GM18499 (cell line): ENCODE measurements around the gene HNRNPL.

Experiments
- ATAC-seq: cut with Tn5 transposase; IDR thresholded peaks from one replicate; pipeline ENCODE4 v1.9.1; 2021; ENCODE audit warnings: moderate number of reproducible peaks; ENCODE audit not compliant: insufficient read depth, unreplicated experiment

The HNRNPL gene

DNA sequence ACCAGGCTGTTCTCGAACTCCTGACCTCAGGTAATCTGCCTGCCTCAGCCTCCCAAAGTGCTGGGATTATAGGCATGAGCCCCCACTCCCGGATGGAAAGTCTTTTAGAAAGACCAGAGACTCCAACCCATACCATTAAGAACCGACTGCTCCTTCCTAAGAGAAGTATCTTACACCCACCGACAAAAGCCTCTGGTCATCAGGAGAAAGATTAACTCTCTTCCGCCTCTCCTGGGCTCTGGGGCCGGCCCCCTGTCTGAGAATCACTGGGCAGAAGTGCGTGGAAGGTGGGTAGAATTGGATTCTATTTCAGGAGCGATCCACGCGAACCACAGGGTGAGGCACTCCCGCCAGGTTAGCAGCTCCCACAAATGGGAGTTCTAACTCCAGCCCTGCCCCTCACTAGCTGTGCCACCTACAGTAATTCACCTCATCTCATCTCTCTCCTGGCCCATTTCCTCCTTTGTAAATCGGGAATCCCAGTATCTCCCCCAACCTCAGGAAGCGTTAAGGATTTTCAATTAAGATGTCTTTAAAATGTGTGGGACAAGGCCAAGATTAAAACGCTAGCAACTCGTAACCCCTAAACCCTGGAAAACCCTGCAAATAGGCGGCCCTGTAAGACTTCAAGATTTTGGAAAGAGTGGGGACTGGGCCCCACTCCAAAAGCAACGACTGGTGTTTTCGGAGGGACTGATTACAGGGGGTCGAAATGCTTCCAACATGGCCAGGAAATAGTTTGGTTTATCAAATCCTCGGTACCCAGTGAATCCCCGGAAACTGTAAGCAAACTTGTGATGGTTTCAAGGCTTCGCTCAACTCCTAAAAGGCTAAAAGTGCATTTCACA is 1.3 kb downstream of the HNRNPL start:
- no peak for ATAC-seq

GRCh38 chr19:38846097-38846496 is 3.7 kb downstream of the HNRNPL start:
- ATAC-seq: no peak

GRCh38 chr19:38845374-38846024 is 4.3 kb downstream of the HNRNPL start:
- ATAC-seq: no peak

GRCh38 chr19:38844093-38844686 is 5.6 kb downstream of the HNRNPL start:
- ATAC-seq: no peak

GRCh38 chr19:38843175-38843758 is 6.5 kb downstream of the HNRNPL start:
- ATAC-seq: no peak

GRCh38 chr19:38842439-38843174 is 7.2 kb downstream of the HNRNPL start:
- ATAC-seq: no peak

DNA sequence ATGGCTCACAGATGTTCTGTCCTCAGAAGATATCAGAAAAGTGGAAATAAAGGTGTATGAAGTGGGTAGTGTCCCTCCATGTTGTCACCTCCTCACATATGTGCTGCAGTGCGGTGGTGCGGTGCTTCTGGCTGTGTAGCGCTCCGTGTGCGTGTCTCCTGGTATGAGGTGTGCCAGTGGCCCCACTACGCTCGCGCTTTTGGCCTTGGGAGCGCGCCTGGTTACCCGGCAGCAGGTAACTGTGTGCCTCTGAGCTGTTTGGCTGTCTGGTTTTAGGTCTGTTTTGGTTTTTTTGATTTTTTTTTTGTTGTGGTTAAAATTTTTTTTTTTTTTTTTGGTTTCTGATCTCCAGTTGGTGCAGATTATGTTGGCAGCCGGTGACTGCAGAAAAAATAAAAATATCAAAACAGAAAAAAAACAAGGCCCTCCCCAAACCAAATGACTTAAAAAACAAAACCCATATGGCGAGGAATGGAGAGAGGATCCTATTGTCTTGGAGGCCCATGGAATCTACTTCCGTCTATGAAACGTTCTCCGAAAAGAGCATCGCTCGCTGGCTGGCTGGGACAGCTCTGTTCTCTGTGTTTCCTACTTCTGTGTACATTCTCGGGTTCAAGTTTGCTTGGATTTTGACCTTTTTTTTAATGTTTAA is 7.9 kb downstream of the HNRNPL start:
- no peak for ATAC-seq

GRCh38 chr19:38841180-38841766 is 8.5 kb downstream of the HNRNPL start:
- ATAC-seq: no peak

DNA sequence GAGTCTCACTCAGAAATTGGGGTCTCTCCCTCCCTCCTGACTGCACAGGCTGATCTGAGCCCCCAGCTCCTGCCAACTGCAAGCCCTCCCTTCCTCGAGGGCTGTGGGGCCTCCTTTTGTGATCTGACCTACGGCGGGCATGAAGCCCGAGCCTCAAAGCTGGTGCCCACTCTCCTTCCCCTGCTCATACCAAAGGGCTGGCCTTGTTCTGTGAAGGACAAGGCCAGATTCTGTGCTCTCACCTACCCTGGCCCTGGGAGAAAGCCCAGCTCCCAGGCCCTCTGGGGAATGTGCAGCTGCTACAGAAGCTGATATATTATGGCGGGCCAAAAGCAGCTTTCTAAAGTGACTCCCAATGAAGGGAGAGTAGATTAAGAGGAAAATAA is 9.2 kb downstream of the HNRNPL start:
- no peak for ATAC-seq

DNA sequence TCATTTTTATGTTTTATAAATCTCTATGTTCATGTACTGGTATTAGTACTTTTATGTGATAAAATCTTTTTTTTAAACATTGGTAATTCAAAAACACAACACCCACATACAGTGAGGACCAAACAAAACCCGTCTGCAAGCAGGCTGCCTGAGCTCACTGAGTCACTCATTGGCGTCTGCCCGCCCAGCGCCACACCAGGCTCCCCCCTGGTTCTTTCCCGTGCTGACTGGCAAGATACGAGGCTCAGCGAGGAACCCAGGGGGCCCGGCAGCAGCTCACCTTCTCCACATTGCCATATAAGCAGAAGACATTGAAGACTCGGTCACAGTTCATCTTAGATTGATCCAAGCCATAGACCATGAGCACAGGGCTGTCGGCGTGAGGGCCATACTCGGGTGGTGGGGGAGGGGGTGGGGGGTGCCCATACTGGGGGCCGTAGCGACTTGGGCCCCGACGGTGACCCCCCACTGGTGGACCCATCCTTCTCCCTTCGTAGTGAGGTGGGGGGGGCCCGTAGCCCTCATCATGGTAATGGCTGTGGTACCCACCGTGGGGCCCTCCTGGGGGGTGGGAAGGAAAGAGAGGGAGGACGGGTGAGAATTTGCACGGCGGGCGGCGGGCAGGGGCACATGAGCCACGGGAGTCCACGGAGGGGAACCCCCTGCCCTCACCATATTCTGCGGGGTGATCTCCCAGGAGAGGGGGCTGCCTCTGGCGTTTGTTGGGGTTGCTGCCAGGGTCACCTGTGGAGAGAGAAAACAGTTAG is 9.8 kb downstream of the HNRNPL start:
- no peak for ATAC-seq

DNA sequence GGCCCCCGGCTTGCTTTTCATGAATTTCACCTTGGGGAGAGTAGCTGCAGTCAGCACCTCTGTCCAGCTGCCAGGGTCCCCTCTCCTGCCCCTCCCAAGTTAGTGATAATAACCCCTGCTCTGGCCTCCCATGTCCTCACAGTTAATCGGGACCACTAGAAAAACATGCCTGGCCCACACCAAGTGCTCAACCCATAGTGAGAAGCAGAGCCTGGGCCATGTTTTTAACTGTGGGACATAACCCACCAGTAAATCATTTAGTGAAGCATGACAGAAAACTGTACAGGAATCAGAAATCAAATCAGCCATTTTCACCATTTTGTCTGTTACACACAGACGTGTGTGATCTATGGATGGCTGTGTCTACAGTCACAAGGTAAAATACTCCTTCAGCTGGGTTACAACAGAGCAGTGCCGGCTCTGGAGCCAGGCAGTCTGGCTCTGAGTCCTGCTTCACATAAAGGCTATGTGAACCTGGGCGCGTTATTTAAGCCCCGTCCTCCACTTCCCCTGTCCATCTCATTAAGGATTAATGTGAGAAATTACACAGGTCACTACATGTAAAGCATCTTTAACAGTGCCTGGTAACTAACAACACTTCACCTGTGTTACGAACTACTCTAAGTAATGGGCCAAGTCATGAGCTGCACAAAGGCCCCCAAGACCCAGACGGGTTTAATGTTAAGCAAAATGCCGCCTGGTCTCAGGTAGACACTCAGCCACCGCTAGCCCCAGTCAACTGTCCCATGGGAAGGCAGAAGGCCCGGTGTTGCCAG is 10.6 kb downstream of the HNRNPL start:
- no peak for ATAC-seq

DNA sequence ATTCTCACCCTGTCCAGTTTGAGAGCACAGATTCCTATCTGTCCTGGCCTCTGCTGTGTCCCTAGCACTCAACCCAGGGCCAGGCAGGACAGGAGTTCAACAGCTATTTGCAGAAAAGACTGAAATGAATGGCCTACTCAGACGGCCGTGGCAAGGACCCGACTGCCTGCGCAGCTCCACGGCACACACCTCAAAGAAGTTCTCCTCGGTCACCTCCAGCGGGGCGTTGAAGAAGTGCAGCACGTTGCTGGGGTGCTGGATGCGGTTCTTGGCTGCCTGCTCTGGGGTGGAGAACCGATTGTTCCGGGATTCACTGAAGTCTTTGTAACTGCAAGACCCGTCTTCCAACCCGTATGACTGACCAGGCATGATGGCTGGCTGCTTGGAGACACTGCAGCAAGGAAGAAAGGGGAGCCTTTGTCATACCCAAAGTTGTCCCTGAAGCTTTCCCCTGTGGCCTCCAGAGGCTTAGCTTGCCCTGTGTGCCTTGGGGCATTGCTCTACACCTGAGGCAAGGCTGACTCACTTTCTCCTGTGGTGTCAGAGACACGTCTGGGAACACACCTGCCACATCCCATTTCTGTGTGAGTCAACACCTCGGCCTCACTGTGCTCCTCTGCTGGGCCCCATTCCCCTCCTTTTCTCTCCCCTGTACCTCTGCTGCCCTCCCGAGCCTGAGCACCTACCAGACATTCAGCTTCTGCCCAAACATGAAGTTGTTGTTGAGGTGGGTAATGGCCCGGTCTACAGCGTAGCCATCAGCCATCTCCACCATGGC is 11.4 kb downstream of the HNRNPL start:
- ATAC-seq: no peak

- no peak for ATAC-seq
These were observed 12.1 kb downstream of the HNRNPL start for GRCh38 chr19:38837656-38838121.

GRCh38 chr19:38836983-38837626 is 12.7 kb downstream of the HNRNPL start:
- ATAC-seq: no peak

- no peak for ATAC-seq
These were observed 13.4 kb downstream of the HNRNPL start for GRCh38 chr19:38836159-38836982.

DNA sequence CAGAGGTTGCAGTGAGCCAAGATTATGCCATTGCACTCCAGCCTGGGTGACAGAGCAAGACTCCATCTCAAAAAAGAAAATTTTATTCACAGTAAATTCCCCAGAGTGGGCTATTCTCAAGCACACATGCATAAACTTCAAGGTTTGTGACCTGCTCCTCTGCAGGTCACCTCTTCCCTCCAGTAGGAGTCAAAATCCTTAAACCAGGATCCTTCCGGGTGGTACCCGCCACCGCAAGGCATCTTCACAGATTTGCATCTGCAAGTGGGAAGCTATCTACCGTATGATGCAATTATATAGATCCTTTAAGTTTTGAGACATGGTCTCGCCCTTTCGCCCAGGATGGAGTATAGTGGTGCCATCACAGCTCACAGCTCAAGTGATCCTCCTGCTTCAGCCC is 15.2 kb downstream of the HNRNPL start:
- ATAC-seq: no peak
